ENCODE measurements around the gene PHLPP1.

PHLPP1 gene

GRCh38 chr18:62814132-62814759 lies 98.9 kb downstream of the PHLPP1 start:
- Histone ChIP-seq H3K27ac (ENCODE audit: insufficient read depth, low read length, poor library complexity, severe bottlenecking) (no peak overlapping the region), H3K4me1 (ENCODE audit: control insufficient read depth, insufficient read depth, low read length, poor library complexity, severe bottlenecking) (no peaks in the 10 kb centered on the region), H3K9me3 (ENCODE audit: control insufficient read depth, low read length) (no peaks in the 10 kb centered on the region), H3K4me3 (ENCODE audit: insufficient read depth, low read depth, low read length, poor library complexity, severe bottlenecking) (no peak overlapping the region), H3K36me3 (ENCODE audit: control insufficient read depth, insufficient read depth, low read length) (no peaks in the 10 kb centered on the region), H3K27me3 (replicated peaks; ENCODE audit: control insufficient read depth, insufficient read depth, low read length, poor library complexity, severe bottlenecking) (no peaks in the 10 kb centered on the region)
- no peak for DNase-seq

DNA sequence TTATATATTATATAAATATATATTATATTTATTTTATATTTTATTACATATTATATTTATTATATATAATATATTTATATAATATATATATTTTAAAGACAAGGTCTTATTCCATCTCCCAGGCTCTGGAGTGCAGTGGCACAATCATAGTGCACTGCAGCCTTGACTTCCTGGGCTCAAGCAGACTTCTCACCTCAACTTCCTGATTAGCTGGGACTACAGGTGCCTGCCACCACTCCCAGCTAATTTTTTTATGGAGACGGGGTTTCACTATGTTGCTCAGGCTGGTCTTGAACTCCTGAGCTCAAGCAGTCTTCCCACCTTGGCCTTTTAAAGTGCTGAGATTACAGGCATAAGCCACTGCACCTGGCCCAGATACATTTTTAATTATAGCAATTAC lies 110.0 kb downstream of the PHLPP1 start:
- Histone ChIP-seq H3K27ac (ENCODE audit: insufficient read depth, low read length, poor library complexity, severe bottlenecking) (no peak overlapping the region), H3K9me3 (ENCODE audit: control insufficient read depth, low read length) (no peaks in the 10 kb centered on the region), H3K4me1 (ENCODE audit: control insufficient read depth, insufficient read depth, low read length, poor library complexity, severe bottlenecking) (no peaks in the 10 kb centered on the region), H3K27me3 (replicated peaks; ENCODE audit: control insufficient read depth, insufficient read depth, low read length, poor library complexity, severe bottlenecking) (no peaks in the 10 kb centered on the region), H3K4me3 (ENCODE audit: insufficient read depth, low read depth, low read length, poor library complexity, severe bottlenecking) (no peak overlapping the region), H3K36me3 (ENCODE audit: control insufficient read depth, insufficient read depth, low read length) (no peaks in the 10 kb centered on the region)
- no peak for DNase-seq

DNA sequence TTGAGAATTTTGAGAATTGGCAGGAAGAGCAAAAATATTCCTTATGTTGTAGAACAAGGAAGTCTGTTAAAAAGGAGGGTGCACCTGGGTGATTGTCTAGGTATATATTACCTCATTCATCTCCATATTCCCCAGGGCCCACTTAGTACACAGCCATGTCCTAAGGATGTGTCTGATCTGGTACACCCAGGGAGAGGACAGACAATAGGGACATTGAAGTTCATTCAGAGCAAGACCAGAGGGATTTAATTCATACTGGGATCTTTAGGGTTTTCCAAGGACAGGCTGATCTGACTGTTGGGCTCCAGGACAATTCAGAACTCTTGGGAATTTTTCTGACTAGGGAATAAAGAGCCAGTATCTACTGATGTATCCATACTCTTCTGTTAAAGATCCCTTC lies 112.1 kb downstream of the PHLPP1 start:
- Histone ChIP-seq H3K27me3 (replicated peaks; ENCODE audit: control insufficient read depth, insufficient read depth, low read length, poor library complexity, severe bottlenecking) (no peaks in the 10 kb centered on the region), H3K4me3 (ENCODE audit: insufficient read depth, low read depth, low read length, poor library complexity, severe bottlenecking) (no peak overlapping the region), H3K4me1 (ENCODE audit: control insufficient read depth, insufficient read depth, low read length, poor library complexity, severe bottlenecking) (no peaks in the 10 kb centered on the region), H3K9me3 (ENCODE audit: control insufficient read depth, low read length) (no peaks in the 10 kb centered on the region), H3K27ac (ENCODE audit: insufficient read depth, low read length, poor library complexity, severe bottlenecking) (no peak overlapping the region), H3K36me3 (ENCODE audit: control insufficient read depth, insufficient read depth, low read length) (no peaks in the 10 kb centered on the region)
- no peak for DNase-seq

- H3K4me3 ChIP-seq (ENCODE audit: insufficient read depth, low read depth, low read length, poor library complexity, severe bottlenecking): no peak overlapping the region
- H3K27ac ChIP-seq (ENCODE audit: insufficient read depth, low read length, poor library complexity, severe bottlenecking): no peak overlapping the region
- no peaks in the 10 kb centered on the region for H3K27me3 ChIP-seq (replicated peaks; ENCODE audit: control insufficient read depth, insufficient read depth, low read length, poor library complexity, severe bottlenecking)
- no peaks in the 10 kb centered on the region for H3K4me1 ChIP-seq (ENCODE audit: control insufficient read depth, insufficient read depth, low read length, poor library complexity, severe bottlenecking)
- DNase-seq: no peak
- no peaks in the 10 kb centered on the region for H3K36me3 ChIP-seq (ENCODE audit: control insufficient read depth, insufficient read depth, low read length)
- no peaks in the 10 kb centered on the region for H3K9me3 ChIP-seq (ENCODE audit: control insufficient read depth, low read length)
These were observed 112.8 kb downstream of the PHLPP1 start for GRCh38 chr18:62828091-62828640.

DNA sequence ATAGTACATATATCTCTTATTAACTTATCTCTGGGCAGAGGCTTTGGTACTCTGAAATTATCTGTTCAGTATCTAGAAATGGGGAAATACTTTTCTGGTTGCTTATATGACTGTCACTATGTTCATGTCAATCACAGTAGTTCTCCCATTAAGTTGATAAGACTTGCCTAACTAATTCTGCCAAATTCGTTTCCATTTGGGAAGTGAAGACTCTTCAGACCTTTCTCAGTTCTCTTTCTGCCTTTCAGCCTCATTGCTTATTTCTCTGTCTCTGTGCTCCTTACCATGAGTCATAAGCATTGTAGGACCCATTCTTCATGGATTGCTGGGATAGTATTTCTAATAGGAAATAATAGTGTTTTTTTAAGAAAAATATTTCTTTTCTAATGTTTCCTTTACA lies 113.5 kb downstream of the PHLPP1 start:
- no peak overlapping the region for H3K4me3 ChIP-seq (ENCODE audit: insufficient read depth, low read depth, low read length, poor library complexity, severe bottlenecking)
- H3K4me1 ChIP-seq (ENCODE audit: control insufficient read depth, insufficient read depth, low read length, poor library complexity, severe bottlenecking): no peaks in the 10 kb centered on the region
- no peaks in the 10 kb centered on the region for H3K27me3 ChIP-seq (replicated peaks; ENCODE audit: control insufficient read depth, insufficient read depth, low read length, poor library complexity, severe bottlenecking)
- no peaks in the 10 kb centered on the region for H3K9me3 ChIP-seq (ENCODE audit: control insufficient read depth, low read length)
- H3K27ac ChIP-seq (ENCODE audit: insufficient read depth, low read length, poor library complexity, severe bottlenecking): no peak overlapping the region
- no peak for DNase-seq
- H3K36me3 ChIP-seq (ENCODE audit: control insufficient read depth, insufficient read depth, low read length): no peaks in the 10 kb centered on the region

GRCh38 chr18:62829936-62830335 lies 114.6 kb downstream of the PHLPP1 start:
- Histone ChIP-seq H3K27ac (ENCODE audit: insufficient read depth, low read length, poor library complexity, severe bottlenecking) (no peak overlapping the region), H3K27me3 (replicated peaks; ENCODE audit: control insufficient read depth, insufficient read depth, low read length, poor library complexity, severe bottlenecking) (no peaks in the 10 kb centered on the region), H3K4me1 (ENCODE audit: control insufficient read depth, insufficient read depth, low read length, poor library complexity, severe bottlenecking) (no peaks in the 10 kb centered on the region), H3K4me3 (ENCODE audit: insufficient read depth, low read depth, low read length, poor library complexity, severe bottlenecking) (no peak overlapping the region), H3K36me3 (ENCODE audit: control insufficient read depth, insufficient read depth, low read length) (no peaks in the 10 kb centered on the region), H3K9me3 (ENCODE audit: control insufficient read depth, low read length) (no peaks in the 10 kb centered on the region)
- no peak for DNase-seq

DNA sequence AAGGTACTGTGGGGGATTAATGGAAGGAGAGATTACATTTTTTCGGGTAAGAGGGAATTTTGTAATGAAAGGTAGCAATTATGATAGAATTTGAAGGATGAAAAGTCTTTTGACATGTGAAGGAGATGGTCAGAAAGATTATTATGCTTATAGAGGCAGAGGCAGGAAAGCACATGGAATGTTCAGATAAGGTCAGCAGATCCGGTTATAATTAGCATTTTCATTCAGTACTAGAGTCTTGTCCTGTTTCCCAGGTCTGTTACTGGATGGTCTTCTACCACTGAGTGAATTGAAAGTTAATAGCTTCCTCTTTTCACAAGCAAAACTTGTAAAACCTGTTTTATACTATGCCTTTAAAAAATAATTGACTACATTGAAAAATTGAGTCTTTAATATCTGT lies 116.9 kb downstream of the PHLPP1 start:
- H3K27me3 ChIP-seq (replicated peaks; ENCODE audit: control insufficient read depth, insufficient read depth, low read length, poor library complexity, severe bottlenecking): no peaks in the 10 kb centered on the region
- H3K9me3 ChIP-seq (ENCODE audit: control insufficient read depth, low read length): no peaks in the 10 kb centered on the region
- DNase-seq: no peak
- H3K4me3 ChIP-seq (ENCODE audit: insufficient read depth, low read depth, low read length, poor library complexity, severe bottlenecking): no peak overlapping the region
- no peaks in the 10 kb centered on the region for H3K4me1 ChIP-seq (ENCODE audit: control insufficient read depth, insufficient read depth, low read length, poor library complexity, severe bottlenecking)
- no peaks in the 10 kb centered on the region for H3K36me3 ChIP-seq (ENCODE audit: control insufficient read depth, insufficient read depth, low read length)
- H3K27ac ChIP-seq (ENCODE audit: insufficient read depth, low read length, poor library complexity, severe bottlenecking): no peak overlapping the region

DNA sequence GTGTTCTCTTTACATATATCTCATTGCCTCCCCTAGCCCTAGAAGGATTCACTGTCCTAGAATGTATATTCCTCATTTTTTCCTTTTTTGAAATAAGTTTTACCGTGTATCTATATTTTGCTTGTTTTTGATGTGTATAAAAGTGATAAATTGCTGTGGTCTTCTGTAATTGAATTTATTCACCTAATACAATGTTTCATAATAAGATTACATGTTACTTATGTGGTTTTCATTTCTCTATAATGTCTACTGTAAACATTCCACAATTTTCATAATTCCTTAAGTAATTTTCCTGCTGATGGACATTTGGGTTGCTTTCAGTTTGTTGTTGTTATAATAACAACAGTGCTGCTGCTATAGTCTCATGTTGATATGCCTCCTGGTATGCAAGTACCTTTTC lies 118.2 kb downstream of the PHLPP1 start:
- DNase-seq: no peak
- no peak overlapping the region for H3K27ac ChIP-seq (ENCODE audit: insufficient read depth, low read length, poor library complexity, severe bottlenecking)
- H3K4me3 ChIP-seq (ENCODE audit: insufficient read depth, low read depth, low read length, poor library complexity, severe bottlenecking): no peak overlapping the region
- no peaks in the 10 kb centered on the region for H3K9me3 ChIP-seq (ENCODE audit: control insufficient read depth, low read length)
- H3K27me3 ChIP-seq (replicated peaks; ENCODE audit: control insufficient read depth, insufficient read depth, low read length, poor library complexity, severe bottlenecking): no peaks in the 10 kb centered on the region
- no peaks in the 10 kb centered on the region for H3K36me3 ChIP-seq (ENCODE audit: control insufficient read depth, insufficient read depth, low read length)
- H3K4me1 ChIP-seq (ENCODE audit: control insufficient read depth, insufficient read depth, low read length, poor library complexity, severe bottlenecking): no peaks in the 10 kb centered on the region

DNA sequence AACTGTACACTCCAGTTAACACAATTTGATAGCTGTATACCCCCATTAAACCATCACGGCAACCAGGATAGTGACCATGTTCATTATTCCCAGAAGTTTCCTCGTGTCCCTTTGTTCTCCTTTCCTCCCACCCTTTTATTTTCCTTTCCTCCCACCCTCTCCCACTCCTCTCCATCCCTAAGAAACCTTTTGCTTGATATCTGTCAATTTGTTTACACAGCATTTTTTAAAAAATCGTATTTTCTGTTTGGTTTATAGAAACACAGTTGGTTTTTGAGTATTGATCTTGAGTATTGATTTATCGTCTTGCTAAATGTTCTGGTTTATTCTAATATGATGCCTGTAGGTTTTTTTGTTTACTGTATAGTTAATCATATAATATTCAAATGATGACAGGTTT lies 119.4 kb downstream of the PHLPP1 start:
- Histone ChIP-seq H3K9me3 (ENCODE audit: control insufficient read depth, low read length) (no peaks in the 10 kb centered on the region), H3K4me1 (ENCODE audit: control insufficient read depth, insufficient read depth, low read length, poor library complexity, severe bottlenecking) (no peaks in the 10 kb centered on the region), H3K27ac (ENCODE audit: insufficient read depth, low read length, poor library complexity, severe bottlenecking) (no peak overlapping the region), H3K36me3 (ENCODE audit: control insufficient read depth, insufficient read depth, low read length) (no peaks in the 10 kb centered on the region), H3K4me3 (ENCODE audit: insufficient read depth, low read depth, low read length, poor library complexity, severe bottlenecking) (no peak overlapping the region), H3K27me3 (replicated peaks; ENCODE audit: control insufficient read depth, insufficient read depth, low read length, poor library complexity, severe bottlenecking) (no peaks in the 10 kb centered on the region)
- DNase-seq: no peak

- H3K4me1 ChIP-seq (ENCODE audit: control insufficient read depth, insufficient read depth, low read length, poor library complexity, severe bottlenecking): no peaks in the 10 kb centered on the region
- no peaks in the 10 kb centered on the region for H3K36me3 ChIP-seq (ENCODE audit: control insufficient read depth, insufficient read depth, low read length)
- no peaks in the 10 kb centered on the region for H3K27me3 ChIP-seq (replicated peaks; ENCODE audit: control insufficient read depth, insufficient read depth, low read length, poor library complexity, severe bottlenecking)
- no peaks in the 10 kb centered on the region for H3K9me3 ChIP-seq (ENCODE audit: control insufficient read depth, low read length)
- no peak overlapping the region for H3K27ac ChIP-seq (ENCODE audit: insufficient read depth, low read length, poor library complexity, severe bottlenecking)
- DNase-seq: no peak
- no peak overlapping the region for H3K4me3 ChIP-seq (ENCODE audit: insufficient read depth, low read depth, low read length, poor library complexity, severe bottlenecking)
These were observed 121.7 kb downstream of the PHLPP1 start for GRCh38 chr18:62837011-62837410.

All from effector memory CD4-positive, alpha-beta T cell (primary cell).